ENCODE measurements around the gene KBTBD7.

GRCh38 chr13:41199526-41199925, 5.2 kb upstream of the KBTBD7 start:
- TF ChIP-seq PHB2 (IDR thresholded peaks at IDR 0.05; ENCODE audit: low read depth) (no peak), SIN3A (IDR thresholded peaks at IDR 0.05; ENCODE audit: borderline replicate concordance in 2 of 2, control insufficient read depth in 1 of 2, low read depth in 2 of 2, low read length in 2 of 2) (no peak), PHB (CRISPR knock-in tag; IDR thresholded peaks at IDR 0.05) (no peak), POLR2G (IDR thresholded peaks at IDR 0.05; ENCODE audit: low read depth, low read length) (no peak), KDM1A (IDR thresholded peaks at IDR 0.05) (no peak), ZFP36 (IDR thresholded peaks at IDR 0.05; ENCODE audit: low read depth, low read length, partially characterized antibody) (no peak), CHD7 (IDR thresholded peaks at IDR 0.05; ENCODE audit: low read depth, low read length) (no peak), FOXK2 (conservative IDR thresholded peaks at IDR 0.05 in 1 of 2, IDR thresholded peaks at IDR 0.05 in 1 of 2; ENCODE audit: low read depth in 2 of 2) (no peak), GABPA (tag; conservative IDR thresholded peaks at IDR 0.05; ENCODE audit: low read depth) (no peak), JUND (IDR thresholded peaks at IDR 0.05; ENCODE audit: borderline replicate concordance, low read depth, low read length) (no peak), JUND (tag; IDR thresholded peaks at IDR 0.05; ENCODE audit: borderline replicate concordance, low read depth, low read length) (no peak), EP300 (IDR thresholded peaks at IDR 0.05; ENCODE audit: low read length) (no peak), ETV6 (IDR thresholded peaks at IDR 0.05; ENCODE audit: borderline replicate concordance in 1 of 2, low read depth in 2 of 2, low read length in 1 of 2) (no peak), ETV6 (CRISPR knock-in tag; IDR thresholded peaks at IDR 0.05; ENCODE audit: borderline replicate concordance) (no peak)
- TF ChIP-seq, protein P1, sequence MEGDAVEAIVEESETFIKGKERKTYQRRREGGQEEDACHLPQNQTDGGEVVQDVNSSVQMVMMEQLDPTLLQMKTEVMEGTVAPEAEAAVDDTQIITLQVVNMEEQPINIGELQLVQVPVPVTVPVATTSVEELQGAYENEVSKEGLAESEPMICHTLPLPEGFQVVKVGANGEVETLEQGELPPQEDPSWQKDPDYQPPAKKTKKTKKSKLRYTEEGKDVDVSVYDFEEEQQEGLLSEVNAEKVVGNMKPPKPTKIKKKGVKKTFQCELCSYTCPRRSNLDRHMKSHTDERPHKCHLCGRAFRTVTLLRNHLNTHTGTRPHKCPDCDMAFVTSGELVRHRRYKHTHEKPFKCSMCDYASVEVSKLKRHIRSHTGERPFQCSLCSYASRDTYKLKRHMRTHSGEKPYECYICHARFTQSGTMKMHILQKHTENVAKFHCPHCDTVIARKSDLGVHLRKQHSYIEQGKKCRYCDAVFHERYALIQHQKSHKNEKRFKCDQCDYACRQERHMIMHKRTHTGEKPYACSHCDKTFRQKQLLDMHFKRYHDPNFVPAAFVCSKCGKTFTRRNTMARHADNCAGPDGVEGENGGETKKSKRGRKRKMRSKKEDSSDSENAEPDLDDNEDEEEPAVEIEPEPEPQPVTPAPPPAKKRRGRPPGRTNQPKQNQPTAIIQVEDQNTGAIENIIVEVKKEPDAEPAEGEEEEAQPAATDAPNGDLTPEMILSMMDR (IDR thresholded peaks at IDR 0.05 in 2 of 3, conservative IDR thresholded peaks at IDR 0.05 in 1 of 3; ENCODE audit: insufficient read depth in 2 of 3, low read depth in 1 of 3, low read length in 3 of 3): no peak
- TF ChIP-seq, protein P2, sequence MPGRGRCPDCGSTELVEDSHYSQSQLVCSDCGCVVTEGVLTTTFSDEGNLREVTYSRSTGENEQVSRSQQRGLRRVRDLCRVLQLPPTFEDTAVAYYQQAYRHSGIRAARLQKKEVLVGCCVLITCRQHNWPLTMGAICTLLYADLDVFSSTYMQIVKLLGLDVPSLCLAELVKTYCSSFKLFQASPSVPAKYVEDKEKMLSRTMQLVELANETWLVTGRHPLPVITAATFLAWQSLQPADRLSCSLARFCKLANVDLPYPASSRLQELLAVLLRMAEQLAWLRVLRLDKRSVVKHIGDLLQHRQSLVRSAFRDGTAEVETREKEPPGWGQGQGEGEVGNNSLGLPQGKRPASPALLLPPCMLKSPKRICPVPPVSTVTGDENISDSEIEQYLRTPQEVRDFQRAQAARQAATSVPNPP (IDR thresholded peaks at IDR 0.05; ENCODE audit: borderline replicate concordance, insufficient read depth, insufficient read length): no peak
